ENCODE results near the gene UQCRC2.
"Not testable (repeated sequence)": the region's sequence is repeated elsewhere in the genome, so short reads cannot be mapped to it uniquely, and the experiment has no call there.

The UQCRC2 gene

DNA sequence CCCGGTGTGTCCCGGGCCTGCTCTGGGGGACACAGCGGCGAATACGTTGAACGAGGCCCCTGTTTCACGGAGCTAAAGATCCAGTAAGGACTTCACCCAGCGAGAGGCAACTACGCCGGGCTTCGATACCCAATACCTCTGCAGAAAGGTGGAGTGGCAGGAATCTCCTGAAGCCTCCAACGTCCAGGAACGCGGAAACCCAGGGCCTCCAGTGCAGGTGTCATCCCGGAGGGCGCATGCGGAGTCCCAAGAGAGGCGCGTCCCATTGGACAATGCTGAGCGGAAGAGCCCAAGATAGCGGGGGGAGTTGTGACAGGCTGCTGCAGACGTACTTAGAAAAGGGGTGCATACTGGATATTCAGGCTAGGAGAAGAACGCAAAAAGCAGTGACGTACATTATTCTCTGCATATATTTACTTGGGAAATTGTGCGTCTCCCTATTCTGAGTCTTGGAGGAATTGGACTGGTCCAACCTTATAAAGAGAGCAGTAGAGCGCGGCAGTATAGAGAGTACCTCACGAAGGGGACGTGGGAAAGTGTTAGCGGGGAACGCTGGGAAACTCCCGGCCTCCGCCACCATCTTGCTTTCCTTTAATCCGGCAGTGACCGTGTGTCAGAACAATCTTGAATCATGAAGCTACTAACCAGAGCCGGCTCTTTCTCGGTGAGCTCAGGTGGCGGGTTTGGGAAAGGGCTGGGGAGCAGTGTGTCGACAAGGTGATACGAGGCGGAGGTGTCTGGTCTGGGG, at the start of gene UQCRC2:
Gene UQCRC2, plus strand, starts transcription at position 569 of the 748 bp plus-strand sequence. Its CDS starts 63 bp downstream, at position 632.
- peak; percentile 90 for DNase-seq

DNA sequence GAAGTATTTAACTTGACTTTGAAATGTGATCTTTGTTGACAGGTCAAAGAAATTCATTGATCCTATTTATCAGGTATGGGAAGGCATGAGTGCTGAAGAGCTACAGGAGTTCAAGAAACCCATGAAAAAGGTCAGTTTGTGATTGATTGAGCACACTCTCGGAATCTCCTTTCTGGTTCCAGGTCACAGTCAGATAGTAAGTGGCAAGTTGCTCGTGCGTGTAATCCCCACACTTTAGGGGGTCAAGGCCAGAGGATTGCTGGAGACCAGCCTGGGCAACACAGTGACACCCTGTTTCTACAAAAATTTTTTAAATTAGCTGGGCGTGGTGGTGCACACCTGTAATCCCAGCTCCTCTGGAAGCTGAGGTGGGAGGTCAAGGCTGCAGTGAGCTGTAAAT, 20.5 kb upstream of the UQCRC2 start:
- not testable (repeated sequence) for DNase-seq

- DNase-seq, result not testable (repeated sequence)
Measured at GRCh38 chr16:21933316-21933715, 19.8 kb upstream of the UQCRC2 start.

- not testable (repeated sequence) for DNase-seq
Measured at GRCh38 chr16:21933790-21934189, 19.4 kb upstream of the UQCRC2 start.

DNA sequence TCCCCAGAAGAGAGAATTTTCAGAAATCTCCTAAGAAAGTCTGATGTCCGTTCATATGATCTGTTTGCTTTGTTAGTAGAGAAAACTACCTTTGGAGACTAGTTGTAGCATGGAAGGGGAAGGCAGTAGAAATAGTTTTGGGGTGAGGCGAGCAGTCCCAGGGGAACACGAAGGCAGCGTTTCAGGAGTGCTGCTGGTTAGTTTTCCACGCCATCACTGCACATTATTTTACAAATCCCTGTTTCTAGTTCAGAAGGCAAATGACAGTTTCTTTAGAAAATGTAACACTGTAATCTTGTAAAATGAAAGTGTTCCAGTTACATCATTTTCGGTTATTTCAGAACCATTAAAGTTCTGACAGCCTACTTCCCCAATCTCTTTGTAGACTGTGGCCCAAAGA, 16.9 kb upstream of the UQCRC2 start:
- not testable (repeated sequence) for DNase-seq

- no peak for DNase-seq
Measured at GRCh38 chr16:21937336-21937829, 15.8 kb upstream of the UQCRC2 start.

GRCh38 chr16:21940570-21940969, 12.6 kb upstream of the UQCRC2 start:
- no peak for DNase-seq

- DNase-seq, result no peak
Measured at GRCh38 chr16:21943571-21943970, 9.6 kb upstream of the UQCRC2 start.

DNA sequence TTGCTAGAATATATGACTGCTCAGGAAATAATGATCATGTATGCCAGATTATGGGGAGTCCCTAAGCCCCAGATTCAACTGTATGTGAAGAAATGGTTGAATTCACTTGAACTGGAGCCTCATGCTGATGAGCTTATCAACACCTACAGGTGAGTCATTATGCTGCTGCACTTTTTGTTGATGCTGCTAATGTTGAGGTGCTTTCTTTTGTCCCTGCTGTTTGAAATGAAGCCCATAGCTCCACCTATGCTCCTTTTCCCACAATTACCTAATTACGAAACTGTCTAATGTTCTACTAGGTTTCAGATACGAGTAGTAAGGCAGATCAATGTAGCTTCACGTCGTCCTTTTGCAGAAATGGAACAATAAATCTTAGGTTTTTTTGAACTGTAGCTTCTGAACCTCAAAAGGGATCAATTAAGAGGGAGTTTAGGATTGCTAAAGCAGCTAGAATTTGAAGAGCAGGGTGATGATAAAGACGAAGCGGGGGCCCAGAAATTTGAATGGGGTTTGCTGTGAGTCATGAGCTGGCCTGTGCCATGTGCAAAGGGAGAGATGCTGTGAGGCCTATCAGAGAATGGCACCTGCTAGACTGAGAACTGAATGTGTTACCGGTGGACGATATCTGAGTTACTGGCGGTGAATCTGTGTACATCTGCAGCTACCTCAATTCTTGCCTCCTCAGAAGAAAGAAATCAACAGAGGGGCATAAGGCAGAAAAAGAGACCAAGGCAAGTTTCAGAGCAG, 6.1 kb upstream of the UQCRC2 start:
- no peak for DNase-seq

GRCh38 chr16:21949713-21950260, 3.4 kb upstream of the UQCRC2 start:
- no peak for DNase-seq

- DNase-seq, result peak; percentile 27
Measured at GRCh38 chr16:21950782-21951521, 2.2 kb upstream of the UQCRC2 start.

DNA sequence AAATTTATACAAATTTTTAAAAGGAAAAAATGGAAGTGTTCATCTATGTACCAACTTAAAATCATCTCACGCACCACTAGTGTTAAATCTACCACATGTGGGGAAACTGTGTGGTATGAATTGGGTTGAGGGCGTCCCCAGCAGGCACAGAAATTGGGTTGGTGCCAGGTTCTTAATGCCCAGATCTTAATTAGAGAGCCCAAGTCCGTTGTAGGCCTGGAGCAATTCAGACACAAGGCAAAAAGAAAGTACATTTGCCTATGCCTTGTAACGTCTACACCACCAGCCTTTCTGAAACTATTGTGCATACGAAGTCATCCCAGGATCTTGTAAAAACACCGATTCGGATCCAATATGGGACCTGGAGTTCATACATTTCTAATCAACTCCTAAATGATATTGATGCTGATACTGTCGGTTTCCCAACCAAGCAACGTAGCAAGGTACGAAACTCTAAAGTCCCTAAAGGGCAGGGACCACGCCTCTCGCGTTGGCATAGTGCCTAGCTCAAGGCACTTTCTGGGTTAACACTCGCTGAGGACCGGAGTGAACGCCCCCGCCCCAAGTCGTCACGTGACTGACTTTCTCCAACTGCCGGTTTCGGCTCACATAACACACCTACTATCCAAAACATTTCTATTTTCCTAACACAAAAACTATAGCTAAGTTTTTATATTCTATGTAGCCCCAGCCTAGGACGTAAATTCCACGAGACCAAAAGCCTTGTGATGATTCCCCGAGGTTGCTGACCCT, 945 bp upstream of the UQCRC2 start:
- peak; percentile 76 for DNase-seq

- no peak for DNase-seq
Measured at GRCh38 chr16:21953541-21953902, 361 bp downstream of the UQCRC2 start.

DNA sequence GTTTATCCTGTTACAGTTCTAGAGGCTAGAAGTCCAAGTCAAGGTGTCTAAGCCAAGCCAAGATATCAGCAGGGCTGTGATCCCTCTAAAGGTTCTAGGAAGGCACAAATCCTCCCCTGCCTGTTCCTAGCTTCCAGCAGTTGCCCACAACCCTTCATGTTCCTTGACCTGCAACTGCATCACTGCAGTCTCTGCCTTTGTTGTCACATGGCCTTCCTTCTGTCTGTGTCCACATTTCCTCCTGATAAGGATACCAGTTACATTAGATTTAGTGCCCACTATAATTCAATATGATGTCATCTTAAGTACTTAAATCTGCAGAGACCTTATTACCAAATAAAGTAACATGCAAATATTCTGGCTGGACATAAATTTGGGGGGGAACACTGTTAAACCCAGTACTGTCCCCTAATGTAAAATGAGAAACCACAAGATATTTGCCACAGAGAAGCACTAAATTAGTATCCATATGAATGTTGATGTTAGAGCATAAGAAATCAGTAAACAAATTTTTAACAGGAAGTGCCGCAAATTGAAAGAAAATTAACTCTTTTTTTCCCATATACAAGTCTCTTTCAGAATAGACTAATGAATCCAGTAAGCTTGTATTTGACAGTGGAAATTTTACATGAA, 4.7 kb downstream of the UQCRC2 start:
- DNase-seq, result no peak

GRCh38 chr16:21959050-21959449, 5.9 kb downstream of the UQCRC2 start:
- no peak for DNase-seq

DNA sequence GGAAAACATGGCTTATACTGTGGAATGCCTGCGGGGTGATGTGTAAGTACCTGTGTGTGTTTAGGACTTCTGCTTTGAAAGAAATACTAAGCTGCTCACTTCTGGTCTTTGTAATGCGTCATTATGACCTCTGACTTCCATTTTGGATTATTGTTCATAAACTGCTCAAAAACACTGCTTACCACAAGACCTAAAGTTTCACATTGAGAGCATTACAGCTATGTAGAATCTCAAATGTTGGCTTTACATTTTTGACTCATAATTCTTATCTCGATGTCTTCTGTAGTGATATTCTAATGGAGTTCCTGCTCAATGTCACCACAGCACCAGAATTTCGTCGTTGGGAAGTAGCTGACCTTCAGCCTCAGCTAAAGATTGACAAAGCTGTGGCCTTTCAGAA, 9.3 kb downstream of the UQCRC2 start:
- DNase-seq, result no peak

GRCh38 chr16:21963887-21964286, 10.7 kb downstream of the UQCRC2 start:
- no peak for DNase-seq

DNA sequence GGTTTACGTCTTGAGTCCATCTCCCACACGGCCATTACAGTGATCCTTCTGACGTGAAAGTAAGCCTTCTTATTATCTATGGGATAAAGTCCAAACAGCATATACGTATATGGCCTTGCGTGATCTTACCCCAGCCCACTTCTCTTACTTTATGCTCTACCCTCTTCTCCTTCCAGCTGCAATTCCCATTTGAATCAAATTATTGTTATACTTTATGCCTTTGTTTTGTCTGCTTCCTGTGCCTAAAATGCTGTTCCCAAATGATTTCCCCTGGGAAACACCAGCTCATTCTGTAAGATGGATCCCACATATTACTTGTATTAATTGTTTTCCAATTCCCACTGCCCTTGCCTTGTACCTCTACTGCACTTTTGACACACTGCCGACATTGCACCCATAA, 11.2 kb downstream of the UQCRC2 start:
- no peak for DNase-seq

- DNase-seq, result no peak
Measured at GRCh38 chr16:21971856-21972255, 18.7 kb downstream of the UQCRC2 start.

GRCh38 chr16:21973945-21974344, 20.8 kb downstream of the UQCRC2 start:
- DNase-seq, result no peak

DNA sequence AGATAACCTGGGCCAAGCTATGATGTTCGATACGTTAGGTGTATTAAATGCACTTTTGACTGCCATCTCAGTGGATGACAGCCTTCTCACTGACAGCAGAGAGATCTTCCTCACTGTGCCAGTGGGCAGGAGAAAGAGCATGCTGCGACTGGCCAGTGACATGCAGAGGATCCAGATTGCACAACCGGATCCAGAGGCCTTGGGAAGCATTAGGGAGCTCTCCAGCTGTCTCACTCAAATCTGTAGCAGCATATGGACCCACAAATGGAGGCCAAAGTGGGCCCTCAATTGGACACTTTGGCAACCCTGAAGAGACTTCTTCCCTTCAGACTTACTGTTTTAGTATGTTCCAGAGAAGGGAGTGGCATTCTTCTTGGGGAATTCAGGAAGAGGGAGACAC, 26.9 kb downstream of the UQCRC2 start:
- DNase-seq, result no peak

GRCh38 chr16:21982108-21982507, 28.9 kb downstream of the UQCRC2 start:
- no peak for DNase-seq

Measured in CD4-positive, alpha-beta T cell treated with Interleukin-17A for 4 hours (primary cell).